Eye (tissue), 1 donor: ENCODE results near the gene HOXB9.

Experiments
- DNase-seq: peaks from one replicate; pipeline ENCODE4 v3.0.0-alpha.2; 2015

HOXB9 gene

GRCh38 chr17:48582750-48583069 is 43.4 kb downstream of the HOXB9 start:
- no peak for DNase-seq

DNA sequence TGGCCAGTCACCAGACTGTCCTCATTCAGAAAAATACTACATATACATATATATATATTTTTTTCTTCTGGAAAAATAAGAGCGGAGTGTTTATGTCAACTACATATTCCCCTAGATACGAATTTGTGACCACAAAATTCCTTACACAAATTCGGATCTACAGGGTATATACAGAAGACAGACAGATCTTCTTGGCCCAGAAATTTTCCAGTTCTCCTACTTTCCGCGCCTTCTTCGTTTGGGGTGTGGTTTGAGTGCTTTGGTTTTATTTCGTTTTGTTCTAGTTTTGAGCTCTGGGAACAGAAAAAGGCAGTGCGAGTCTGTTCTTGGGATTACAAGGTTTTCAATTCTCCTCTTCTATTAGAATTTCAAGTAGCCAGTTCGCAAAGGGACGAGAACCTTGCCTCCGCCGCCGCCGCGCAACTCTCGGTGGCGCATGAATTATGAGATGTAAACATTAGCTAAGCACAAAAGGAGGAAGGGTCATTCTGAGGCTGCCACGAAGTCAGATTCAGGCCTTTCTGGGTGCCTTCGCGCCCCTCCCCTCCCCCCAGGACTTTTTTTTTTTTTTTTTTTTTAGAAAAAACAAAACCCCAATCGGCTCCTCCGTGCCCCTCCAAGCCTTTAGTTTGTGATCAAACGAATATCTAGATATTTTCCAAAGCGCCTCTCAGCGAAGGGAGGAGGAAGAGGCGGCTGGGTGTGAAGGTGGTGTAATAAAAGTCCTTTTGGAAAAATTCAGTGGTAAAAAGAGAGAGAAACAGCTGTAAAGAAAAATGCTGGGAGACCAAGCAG is 46.2 kb downstream of the HOXB9 start:
- peak; percentile 75 for DNase-seq

DNA sequence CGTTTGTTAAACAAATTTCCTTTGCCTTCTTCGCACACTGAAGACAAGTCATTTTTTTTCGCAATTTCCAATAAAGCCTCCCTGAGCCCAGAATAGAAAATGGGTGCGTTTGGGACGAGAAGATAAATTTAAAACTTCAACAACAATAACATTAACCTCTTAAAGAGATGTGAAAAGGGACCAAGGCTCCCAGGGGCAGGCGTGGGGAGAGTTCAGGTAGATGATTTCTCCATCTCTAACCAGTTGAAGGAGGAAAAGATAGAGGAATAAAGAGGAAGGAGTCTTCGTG is 46.7 kb downstream of the HOXB9 start:
- no peak for DNase-seq

DNA sequence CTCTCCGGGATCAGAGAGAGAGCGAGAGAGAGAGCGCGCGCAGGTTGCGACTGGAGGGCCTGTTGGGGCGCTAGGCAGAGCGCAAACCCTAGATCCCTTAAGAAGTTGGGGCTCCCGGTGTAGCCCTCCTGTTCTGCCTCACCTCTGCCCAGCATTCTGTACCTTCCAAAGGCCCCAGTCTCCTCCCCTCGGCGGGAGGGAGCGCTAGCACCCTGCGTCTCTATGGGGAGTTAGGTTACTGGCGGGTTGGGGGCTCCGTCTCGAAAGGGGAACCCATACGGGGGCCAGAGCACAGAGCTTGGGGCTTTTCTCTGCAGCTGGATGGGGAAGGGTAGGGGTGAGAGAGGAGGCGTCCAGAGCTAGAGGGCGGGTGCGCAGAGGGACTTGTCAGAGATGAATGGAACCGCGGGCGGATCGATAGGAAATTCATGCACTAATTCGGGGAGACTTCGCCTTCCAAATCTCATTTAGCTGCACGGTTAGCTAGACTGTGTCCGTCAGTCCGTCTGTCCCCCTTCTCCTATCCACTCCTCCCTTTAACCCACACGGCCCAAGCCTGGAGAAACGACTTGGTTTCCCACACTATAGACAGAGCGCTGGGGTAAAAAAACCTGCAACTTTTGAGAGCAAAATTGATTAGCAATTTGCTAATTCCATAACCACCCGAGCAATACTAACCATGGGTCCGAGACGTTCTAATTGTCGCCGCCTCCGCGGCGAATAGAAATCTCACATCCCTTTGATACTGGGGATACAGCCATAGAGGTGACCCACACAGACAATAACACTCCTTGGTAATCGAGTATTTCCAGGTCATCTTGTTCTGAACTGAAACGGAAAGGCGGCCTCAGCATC is 47.3 kb downstream of the HOXB9 start:
- peak; percentile 72 for DNase-seq

DNA sequence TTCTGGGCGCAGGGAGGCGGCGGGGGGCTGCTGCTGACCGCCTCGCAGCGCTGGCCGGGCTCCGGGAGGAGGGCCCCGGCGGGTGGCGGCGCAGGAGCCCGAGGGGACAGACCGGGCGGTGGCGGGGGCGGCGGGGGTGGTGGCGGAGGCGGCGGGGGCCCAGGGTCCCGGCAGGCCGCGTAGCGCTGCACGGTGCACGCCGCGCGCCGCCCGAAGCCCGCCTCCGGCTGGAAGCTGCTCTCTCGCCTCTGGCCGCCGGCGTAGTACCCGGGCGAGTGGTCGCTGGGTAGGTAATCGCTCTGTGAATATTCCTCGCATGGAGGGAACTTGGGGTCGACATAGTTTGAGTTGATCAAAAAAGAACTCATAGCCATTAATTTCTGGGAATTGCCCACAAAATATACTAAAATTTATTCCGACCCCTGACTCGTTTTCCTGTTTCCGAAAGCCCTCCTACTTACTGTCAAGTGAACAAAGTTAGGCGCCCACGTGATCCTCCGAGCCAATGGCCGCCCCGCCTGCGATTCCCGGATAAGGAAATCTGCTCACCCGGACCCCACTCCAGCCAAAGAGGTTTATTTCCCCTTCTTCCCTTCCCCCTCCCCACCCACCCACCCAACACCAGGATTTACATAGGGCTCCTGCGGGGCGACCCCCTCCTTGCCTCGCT is 48.1 kb downstream of the HOXB9 start, which contains the start of gene HOXB4:
TSS of gene HOXB4 (minus strand) at position 405 of the 670 bp plus-strand sequence. CDS start at position 374, 31 bp downstream.
- peak; percentile 72 for DNase-seq

DNA sequence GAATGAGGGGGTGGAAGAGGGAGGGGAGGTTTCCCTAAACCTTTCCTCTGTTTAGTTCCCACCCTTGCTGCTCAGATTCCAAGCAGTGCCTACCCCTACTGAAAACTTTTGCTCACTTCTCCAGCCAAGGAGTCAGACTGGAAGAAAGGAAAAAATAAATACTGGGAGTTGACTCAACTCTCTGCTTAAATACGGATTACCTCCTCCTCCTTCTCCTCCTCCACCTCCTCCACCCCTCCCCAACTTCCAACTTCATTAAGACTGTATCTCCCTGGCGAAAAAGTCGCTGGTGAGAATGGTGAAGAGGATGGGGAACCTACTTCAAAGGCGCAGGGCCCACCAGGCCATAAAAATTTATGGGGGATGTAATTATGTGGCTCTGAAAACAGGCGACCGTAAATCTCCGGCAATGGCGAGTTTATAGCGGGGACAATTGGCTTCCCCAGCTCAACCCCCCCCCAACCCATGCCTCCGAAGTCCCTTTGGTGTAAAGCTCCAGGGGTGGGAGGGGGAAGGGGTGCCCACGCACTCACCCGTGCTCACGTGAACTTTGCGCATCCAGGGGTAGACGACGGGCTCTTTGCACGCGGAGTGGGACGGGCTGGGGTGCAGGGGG is 48.7 kb downstream of the HOXB9 start:
- DNase-seq = no peak

DNA sequence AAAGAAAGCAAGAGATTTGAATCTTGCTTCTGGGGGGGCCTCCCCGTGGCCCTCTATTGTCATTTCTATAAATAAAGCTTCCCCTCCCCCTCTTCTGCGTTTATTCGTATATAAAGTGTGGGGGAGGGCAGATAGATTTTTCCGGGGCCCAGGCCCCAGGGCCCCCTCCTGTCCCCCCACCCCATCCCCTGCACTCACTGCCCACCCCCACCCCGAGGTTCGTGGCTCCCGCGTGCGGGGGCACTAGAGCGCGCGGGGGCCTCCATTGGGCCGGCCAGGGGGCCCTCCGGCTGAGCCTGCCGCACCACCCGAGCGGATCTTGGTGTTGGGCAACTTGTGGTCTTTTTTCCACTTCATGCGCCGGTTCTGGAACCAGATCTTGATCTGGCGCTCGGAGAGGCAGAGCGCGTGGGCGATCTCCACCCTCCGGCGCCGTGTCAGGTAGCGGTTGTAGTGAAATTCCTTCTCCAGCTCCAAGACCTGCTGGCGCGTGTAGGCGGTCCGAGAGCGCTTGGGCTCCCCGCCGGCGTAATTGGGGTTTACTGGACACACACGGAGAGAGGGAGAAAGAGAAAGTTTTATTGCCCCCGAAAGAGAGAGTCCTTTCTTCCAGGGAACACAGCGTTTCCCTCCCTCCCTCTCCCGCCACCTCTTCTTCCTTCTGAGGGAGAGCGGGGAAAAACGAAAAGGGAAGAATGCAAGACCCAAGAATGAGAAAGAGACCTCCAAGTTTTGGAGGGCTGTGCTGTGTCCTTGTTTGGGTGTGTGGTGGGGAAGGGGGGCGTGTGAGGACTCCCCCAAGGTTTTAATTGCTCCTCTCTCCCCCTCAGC is 49.5 kb downstream of the HOXB9 start:
- DNase-seq = peak; percentile 56

- DNase-seq = no peak
Observed at GRCh38 chr17:48575673-48576478, 50.3 kb downstream of the HOXB9 start.

DNA sequence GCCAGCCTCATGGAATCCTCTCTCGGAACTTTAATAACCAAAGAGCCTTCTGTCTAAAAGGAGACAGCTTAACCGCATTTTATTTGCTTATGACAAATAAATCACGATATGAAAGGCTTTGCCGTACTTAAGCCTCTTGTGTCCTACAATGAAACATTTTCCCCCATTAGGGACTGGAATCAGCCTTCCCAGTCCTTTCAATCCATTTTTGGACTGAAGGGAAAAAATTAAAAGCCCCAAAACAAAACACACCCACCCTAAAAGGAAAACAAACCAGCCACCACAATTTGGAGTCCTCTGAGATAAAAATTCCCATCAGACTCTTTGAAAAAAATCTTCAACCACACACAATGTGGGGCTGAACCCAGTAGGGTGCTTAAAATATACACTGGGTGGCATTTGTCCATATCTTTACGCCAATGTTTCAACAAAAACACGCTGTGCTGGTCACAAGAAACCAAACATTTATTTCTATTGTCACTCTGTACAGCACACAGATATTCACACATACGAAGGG is 51.0 kb downstream of the HOXB9 start:
- DNase-seq = peak; percentile 46

DNA sequence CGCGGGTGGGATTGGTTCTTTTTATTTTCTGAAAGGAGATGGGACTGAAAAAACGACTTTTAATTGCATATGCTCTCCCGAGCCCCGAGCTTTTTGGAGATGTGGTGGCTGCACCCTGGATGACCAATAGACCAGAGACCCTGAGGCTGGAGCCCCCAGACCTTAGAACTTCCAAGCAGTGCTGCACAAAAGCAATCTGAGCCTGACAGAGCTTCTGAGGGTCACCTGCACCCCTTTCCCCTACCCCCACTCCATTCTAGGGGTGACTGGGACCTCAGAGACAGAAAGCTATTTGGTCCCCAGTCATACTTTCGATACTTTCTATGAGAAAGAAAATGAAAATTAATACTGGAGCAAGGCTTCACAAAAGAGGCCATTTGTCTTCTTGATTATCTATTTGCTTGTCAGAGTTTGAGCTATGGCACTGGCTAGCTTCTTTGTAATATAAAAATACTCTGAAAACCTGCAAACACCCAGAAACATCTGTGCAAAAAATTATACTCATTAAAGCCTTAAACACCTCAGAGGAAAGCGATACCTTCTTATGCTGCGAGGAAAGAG is 51.6 kb downstream of the HOXB9 start:
- DNase-seq = no peak

DNA sequence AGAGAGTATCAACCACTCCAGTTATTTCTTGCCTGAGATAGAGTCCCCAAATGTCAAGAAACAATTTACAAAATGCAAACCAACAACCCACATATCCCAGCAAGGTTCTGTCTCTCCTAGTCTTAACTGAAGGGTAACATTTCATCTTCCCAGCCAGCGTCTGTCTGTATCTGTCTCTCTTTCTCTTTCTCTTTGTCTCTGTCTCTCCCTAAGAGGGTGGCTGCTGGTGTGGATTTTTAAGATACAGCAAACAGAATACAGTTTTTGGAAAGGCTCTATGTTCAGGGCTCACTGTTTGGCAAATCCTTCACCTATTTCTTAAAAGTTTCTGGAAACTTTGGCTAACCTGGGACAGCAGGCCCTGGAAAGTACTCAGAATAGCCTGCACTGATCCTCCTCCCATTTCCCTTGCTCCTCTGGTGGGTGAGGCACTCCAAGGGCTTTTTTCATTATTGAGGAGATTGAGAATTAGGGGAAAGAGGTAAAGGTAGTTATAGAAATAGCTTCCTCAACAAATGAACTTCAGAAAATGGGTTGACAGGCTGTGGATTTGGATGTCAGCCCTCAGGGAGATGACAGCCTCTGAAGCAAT is 54.2 kb downstream of the HOXB9 start:
- DNase-seq = no peak
